ENCODE data around the gene PLD4.

Gene PLD4

GRCh38 chr14:104925214-104925854, 655 bp downstream of the PLD4 start:
- ATAC-seq, result no peak
- TF ChIP-seq CSRNP3 (CRISPR knock-in tag; IDR thresholded peaks at IDR 0.05) (no peak), SNAI2 (CRISPR knock-in tag; IDR thresholded peaks at IDR 0.05) (no peak), TCF4 (CRISPR knock-in tag; IDR thresholded peaks at IDR 0.05; ENCODE audit: borderline replicate concordance) (no peak), RARB (CRISPR knock-in tag; IDR thresholded peaks at IDR 0.05) (no peak), ZNF565 (CRISPR knock-in tag; conservative IDR thresholded peaks at IDR 0.05; ENCODE audit: low read depth) (no peak), ZNF70 (CRISPR knock-in tag; IDR thresholded peaks at IDR 0.05) (no peak), ZC3H10 (CRISPR knock-in tag; IDR thresholded peaks at IDR 0.05) (no peak), GLIS3 (CRISPR knock-in tag; IDR thresholded peaks at IDR 0.05) (no peak), PATZ1 (CRISPR knock-in tag; IDR thresholded peaks at IDR 0.05; ENCODE audit: borderline replicate concordance) (no peak), TSHZ2 (CRISPR knock-in tag; IDR thresholded peaks at IDR 0.05) (no peak), ZNF8 (CRISPR knock-in tag; IDR thresholded peaks at IDR 0.05) (no peak)

- no peak; the same call in 1 of the 3 replicates for ATAC-seq
- TF ChIP-seq CREB5 (CRISPR knock-in tag; IDR thresholded peaks at IDR 0.05; ENCODE audit: low read depth) (no peak), CSRNP3 (CRISPR knock-in tag; IDR thresholded peaks at IDR 0.05) (no peak), TCF4 (CRISPR knock-in tag; IDR thresholded peaks at IDR 0.05; ENCODE audit: borderline replicate concordance) (no peak), ZC3H10 (CRISPR knock-in tag; IDR thresholded peaks at IDR 0.05) (no peak), TSHZ2 (CRISPR knock-in tag; IDR thresholded peaks at IDR 0.05) (no peak), ZNF565 (CRISPR knock-in tag; conservative IDR thresholded peaks at IDR 0.05; ENCODE audit: low read depth) (no peak), ESRRG (CRISPR knock-in tag; IDR thresholded peaks at IDR 0.05) (no peak), GLIS3 (CRISPR knock-in tag; IDR thresholded peaks at IDR 0.05) (no peak), PATZ1 (CRISPR knock-in tag; IDR thresholded peaks at IDR 0.05; ENCODE audit: borderline replicate concordance) (no peak), ARNTL (CRISPR knock-in tag; IDR thresholded peaks at IDR 0.05; ENCODE audit: borderline replicate concordance, low read depth) (no peak), TOX (CRISPR knock-in tag; IDR thresholded peaks at IDR 0.05; ENCODE audit: borderline replicate concordance) (no peak), RARB (CRISPR knock-in tag; IDR thresholded peaks at IDR 0.05) (no peak), OSR1 (CRISPR knock-in tag; IDR thresholded peaks at IDR 0.05) (no peak), POU6F1 (CRISPR knock-in tag; IDR thresholded peaks at IDR 0.05; ENCODE audit: borderline replicate concordance, low read depth) (no peak), PPARA (CRISPR knock-in tag; IDR thresholded peaks at IDR 0.05; ENCODE audit: borderline replicate concordance) (no peak)
These were observed 1.4 kb downstream of the PLD4 start for GRCh38 chr14:104925855-104926609.
